ENCODE measurements around the gene EIF4G3. TPM values are rescaled to one million over a fixed set of nuclear protein-coding genes. Genes with fewer than 3 reads are reported as not detected.
A peak's percentile ranks its signal among the peaks of the same experiment; 100 is the strongest.

The EIF4G3 gene
- total and polyA plus RNA-seq, 9 of the 15 experiments (the other 6 are each of a cell fraction or from before 2014, with no cell fraction given), result 6.7 to 40.5 (median 32.1) TPM

GRCh38 chr1:20950679-20951078, 226.0 kb downstream of the EIF4G3 start:
- CTCF ChIA-PET (ENCODE audit: low intra/inter-chr PET ratio), result no interaction called here
- H3K9me1 ChIP-seq (ENCODE audit: control insufficient read depth, insufficient read depth, low read length), result no peaks in the 10 kb centered on the region
- in situ Hi-C loops (cut with MboI), result no loop called here

More at GRCh38 chr1:20950679-20951078, 226.0 kb downstream of the EIF4G3 start:
- POLR2A ChIA-PET, result no interaction called here
- BruUV-seq (replicated peaks), result no TSS peak
- TF ChIP-seq POLR2A (conservative IDR thresholded peaks at IDR 0.05), result no peak
- no peak for TF ChIP-seq RFX5 (IDR thresholded peaks at IDR 0.05; ENCODE audit: low read depth, low read length)
- no peak for TF ChIP-seq CEBPG (CRISPR knock-in tag; IDR thresholded peaks at IDR 0.05)
- 0 out of 4 replicates have a peak, but pooled peaks of 1 of the 2 experiments have one; percentile 26 for TF ChIP-seq CEBPG (tag; conservative IDR thresholded peaks at IDR 0.05 in 1 of 2, IDR thresholded peaks at IDR 0.05 in 1 of 2)
- peak; percentile 27; the same call in 1 of the 2 replicates for TF ChIP-seq CEBPB (tag; IDR thresholded peaks at IDR 0.05)
- TF ChIP-seq C11orf30 (IDR thresholded peaks at IDR 0.05; ENCODE audit: low read depth), result no peak
- no peak for TF ChIP-seq SREBF1 (IDR thresholded peaks at IDR 0.05; ENCODE audit: borderline replicate concordance, low read depth, low read length)
- TF ChIP-seq ZNF347 (CRISPR knock-in tag; IDR thresholded peaks at IDR 0.05; ENCODE audit: low read depth), result no peak
- no peak for TF ChIP-seq RFX1 (IDR thresholded peaks at IDR 0.05)
- TF ChIP-seq PTBP1 (IDR thresholded peaks at IDR 0.05; ENCODE audit: low read depth, low read length), result no peak
- TF ChIP-seq HLTF (IDR thresholded peaks at IDR 0.05), result no peak
- no peak for TF ChIP-seq FOXA3 (CRISPR knock-in tag; conservative IDR thresholded peaks at IDR 0.05 in 1 of 2, IDR thresholded peaks at IDR 0.05 in 1 of 2)
- no peak for TF ChIP-seq SMARCB1 (IDR thresholded peaks at IDR 0.05; ENCODE audit: insufficient read length, low read depth)
- TF ChIP-seq ID3 (CRISPR knock-in tag; IDR thresholded peaks at IDR 0.05), result no peak
- no peak for TF ChIP-seq ID3 (tag; IDR thresholded peaks at IDR 0.05)
- no peak for TF ChIP-seq ZBED1 (IDR thresholded peaks at IDR 0.05)
- no peak for TF ChIP-seq NFYB (IDR thresholded peaks at IDR 0.05; ENCODE audit: extremely low read depth, insufficient read length)
- WGBS (ENCODE audit: insufficient coverage, low coverage, missing lambda C conversion rate), result 70% methylated on average over 3 of the region's 3 CpGs
- H3K4me1 ChIP-seq (replicated peaks in 1 of 2; ENCODE audit: control insufficient read depth in 2 of 2, insufficient read depth in 2 of 2, low read length in 2 of 2), result no peaks in the 10 kb centered on the region
- H3K4me2 ChIP-seq (ENCODE audit: insufficient read depth, low read length), result no peak overlapping the region
- H3K9me3 ChIP-seq (replicated peaks; ENCODE audit: control insufficient read depth, insufficient read depth, low read depth, low read length), result no peaks in the 10 kb centered on the region
- FAIRE-seq, result no peak
- H4K20me1 ChIP-seq (replicated peaks; ENCODE audit: control insufficient read depth, insufficient read depth, low read length), result no peaks in the 10 kb centered on the region
- no peaks in the 10 kb centered on the region for H3K79me2 ChIP-seq (ENCODE audit: control insufficient read depth, insufficient read depth, low read length)
- H3K27ac ChIP-seq (ENCODE audit: extremely low read depth, low read depth, low read length), result no peak overlapping the region
- H2AFZ ChIP-seq (ENCODE audit: low read depth, low read length), result no peak overlapping the region
- H3K9ac ChIP-seq (ENCODE audit: insufficient read depth in 1 of 2, low read depth in 2 of 2, low read length in 2 of 2), result no peak overlapping the region
- intact Hi-C loops (cut with micrococcal nuclease), result no loop called here
- no peak overlapping the region for H3K4me3 ChIP-seq
- no peaks in the 10 kb centered on the region for H3K36me3 ChIP-seq (ENCODE audit: control insufficient read depth, insufficient read depth, low read length)
- no peak for ATAC-seq
- DNase-seq (ENCODE audit: extremely low read depth in 1 of 4, low spot score in 3 of 4), result no peak
- H3K27me3 ChIP-seq (ENCODE audit: control insufficient read depth in 2 of 2, insufficient read depth in 2 of 2, low read length in 2 of 2), result no peaks in the 10 kb centered on the region

All from K562 (cell line).